Activated T-cell treated with anti-CD3 and anti-CD28 coated beads for 4 hours (primary cell): ENCODE results near the gene ZNF783.
"Not testable (repeated sequence)": the region's sequence is repeated elsewhere in the genome, so short reads cannot be mapped to it uniquely, and the experiment has no call there.

Experiments used
- DNase-seq: peaks from one replicate; pipeline ENCODE4 v3.0.0-alpha.2; 2020

ZNF783 gene

GRCh38 chr7:149261829-149262617 is at the start of gene ZNF783:
Gene ZNF783, plus strand, starts transcription at chr7:149262196. Its CDS starts 138 bp downstream, at chr7:149262334.
- peak; percentile 75 for DNase-seq

- no peak for DNase-seq
Measured at GRCh38 chr7:149214020-149214720, 47.8 kb upstream of the ZNF783 start.

- no peak for DNase-seq
Measured at GRCh38 chr7:149216402-149216801, 45.6 kb upstream of the ZNF783 start.

- no peak for DNase-seq
Measured at GRCh38 chr7:149217570-149217969, 44.4 kb upstream of the ZNF783 start.

- DNase-seq, result no peak
Measured at GRCh38 chr7:149218469-149219420, 43.3 kb upstream of the ZNF783 start.

- DNase-seq, result no peak
Measured at GRCh38 chr7:149220534-149220933, 41.5 kb upstream of the ZNF783 start.

- DNase-seq, result no peak
Measured at GRCh38 chr7:149223176-149223575, 38.8 kb upstream of the ZNF783 start.

- no peak for DNase-seq
Measured at GRCh38 chr7:149223761-149224160, 38.2 kb upstream of the ZNF783 start.

- DNase-seq, result no peak
Measured at GRCh38 chr7:149224352-149224751, 37.6 kb upstream of the ZNF783 start.

GRCh38 chr7:149225106-149225505 is 36.9 kb upstream of the ZNF783 start:
- DNase-seq, result no peak

GRCh38 chr7:149225656-149226055 is 36.3 kb upstream of the ZNF783 start:
- no peak for DNase-seq

GRCh38 chr7:149226366-149226765 is 35.6 kb upstream of the ZNF783 start:
- DNase-seq, result not testable (repeated sequence)

- DNase-seq, result no peak
Measured at GRCh38 chr7:149226840-149227494, 35.0 kb upstream of the ZNF783 start.

- DNase-seq, result no peak
Measured at GRCh38 chr7:149228831-149229471, 33.0 kb upstream of the ZNF783 start.

GRCh38 chr7:149229526-149229925 is 32.5 kb upstream of the ZNF783 start:
- DNase-seq, result no peak

- no peak for DNase-seq
Measured at GRCh38 chr7:149232362-149232761, 29.6 kb upstream of the ZNF783 start.

- not testable (repeated sequence) for DNase-seq
Measured at GRCh38 chr7:149233655-149234204, 28.3 kb upstream of the ZNF783 start.

GRCh38 chr7:149237502-149237901 is 24.5 kb upstream of the ZNF783 start:
- no peak for DNase-seq

- no peak for DNase-seq
Measured at GRCh38 chr7:149238051-149238450, 23.9 kb upstream of the ZNF783 start.

GRCh38 chr7:149239345-149240143 is 22.5 kb upstream of the ZNF783 start, which contains the start of gene ZNF212:
Gene ZNF212, plus strand, starts transcription at chr7:149239651. Its CDS starts 128 bp downstream, at chr7:149239779.
- DNase-seq, result peak; percentile 81

- DNase-seq, result no peak
Measured at GRCh38 chr7:149240637-149241036, 21.4 kb upstream of the ZNF783 start.
